Tibial nerve (tissue), 4 donors: ENCODE measurements around the gene RFC2.

Experiments used
- CTCF ChIP-seq, 5 experiments: fragments of 200-600 bp in 3 of 5; fragments of 450-650 bp in 2 of 5; sonication (generic) in 3 of 5; IDR thresholded peaks; one replicate each; pipeline ENCODE4 v1.5.1; 2016 to 2019; ENCODE audit warnings: antibody characterized with exemption in 5 of 5, mild to moderate bottlenecking in 3 of 5, moderate library complexity in 2 of 5
- EP300 ChIP-seq, 2 donors: sonication (generic); formaldehyde crosslinking; IDR thresholded peaks; one replicate each; pipeline ENCODE4 v1.6.1; 2017; ENCODE audit warnings: antibody characterized with exemption in 2 of 2, mild to moderate bottlenecking in 1 of 2
- POLR2A ChIP-seq, 2 donors: fragments of 450-650 bp; IDR thresholded peaks; one replicate each; pipeline ENCODE4 v1.6.1; 2017; ENCODE audit warnings: antibody characterized with exemption in 2 of 2, mild to moderate bottlenecking in 2 of 2, moderate library complexity in 2 of 2

- TF ChIP-seq CTCF (IDR thresholded peaks at IDR 0.05) (no peak), POLR2A (IDR thresholded peaks at IDR 0.05) (no peak), EP300 (IDR thresholded peaks at IDR 0.05) (no peak)
These were observed 30.3 kb downstream of the RFC2 start for GRCh38 chr7:74223711-74224510.
